Astrocyte of the spinal cord (primary cell): ENCODE data around the gene SEMA3B.

Experiments used
- DNase-seq: peaks from one replicate; pipeline ENCODE4 v3.0.0; 2011; ENCODE audit warnings: low read depth, low spot score
- H3K4me3 ChIP-seq: 2 replicates; pipeline ENCODE4 v1.5.1; 2011; ENCODE audit warnings: low read depth, mild to moderate bottlenecking, low read length, moderate library complexity
- in situ Hi-C: cut with HindIII; loops from 2 replicates; pipeline ENCODE4 v1.10.0; 2017; ENCODE audit warnings: low sequenced_read_pairs
- TF ChIP-seq, protein P1 (sequence below): IDR thresholded peaks from 2 replicates; pipeline ENCODE4 v1.5.1; 2012; ENCODE audit warnings: low read depth, mild to moderate bottlenecking, low read length, inconsistent platforms

The SEMA3B gene

DNA sequence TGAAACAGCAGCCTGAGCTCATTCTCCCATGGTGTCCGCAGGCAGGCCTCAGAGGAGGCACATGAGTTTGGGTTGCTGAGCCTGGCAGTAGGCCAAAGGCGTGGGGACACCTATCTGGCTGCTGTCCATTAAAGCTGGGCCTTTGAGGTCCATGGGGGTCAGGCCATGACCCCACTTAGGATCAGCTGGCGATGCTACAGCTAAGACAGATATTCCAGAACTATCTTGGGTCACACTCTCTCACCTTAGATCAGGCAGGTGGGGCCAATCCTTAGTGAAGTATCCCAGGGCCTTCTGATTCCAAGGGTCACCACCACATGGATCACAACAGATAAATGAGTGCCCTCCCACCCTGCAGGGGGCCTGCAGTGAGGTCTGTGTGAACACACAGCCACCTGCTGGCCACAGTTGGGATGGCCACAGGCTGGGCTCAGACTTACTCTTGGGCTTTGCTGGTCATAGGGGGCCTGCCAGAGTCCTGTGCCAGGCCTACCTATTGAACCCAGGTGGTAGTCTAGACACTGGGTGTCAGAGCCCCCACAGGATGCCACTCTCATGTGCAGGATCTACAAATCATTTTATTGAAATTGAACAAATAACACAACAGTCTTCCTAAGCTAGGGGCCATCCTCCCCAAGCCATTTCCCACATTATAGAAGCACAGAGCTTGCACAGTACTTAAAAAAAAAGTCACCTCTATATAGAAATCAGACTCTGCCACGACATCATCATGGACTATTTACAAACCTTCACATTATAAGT, 55.6 kb downstream of the SEMA3B start:
- in situ Hi-C loops = no loop called here
- TF ChIP-seq, protein P1, sequence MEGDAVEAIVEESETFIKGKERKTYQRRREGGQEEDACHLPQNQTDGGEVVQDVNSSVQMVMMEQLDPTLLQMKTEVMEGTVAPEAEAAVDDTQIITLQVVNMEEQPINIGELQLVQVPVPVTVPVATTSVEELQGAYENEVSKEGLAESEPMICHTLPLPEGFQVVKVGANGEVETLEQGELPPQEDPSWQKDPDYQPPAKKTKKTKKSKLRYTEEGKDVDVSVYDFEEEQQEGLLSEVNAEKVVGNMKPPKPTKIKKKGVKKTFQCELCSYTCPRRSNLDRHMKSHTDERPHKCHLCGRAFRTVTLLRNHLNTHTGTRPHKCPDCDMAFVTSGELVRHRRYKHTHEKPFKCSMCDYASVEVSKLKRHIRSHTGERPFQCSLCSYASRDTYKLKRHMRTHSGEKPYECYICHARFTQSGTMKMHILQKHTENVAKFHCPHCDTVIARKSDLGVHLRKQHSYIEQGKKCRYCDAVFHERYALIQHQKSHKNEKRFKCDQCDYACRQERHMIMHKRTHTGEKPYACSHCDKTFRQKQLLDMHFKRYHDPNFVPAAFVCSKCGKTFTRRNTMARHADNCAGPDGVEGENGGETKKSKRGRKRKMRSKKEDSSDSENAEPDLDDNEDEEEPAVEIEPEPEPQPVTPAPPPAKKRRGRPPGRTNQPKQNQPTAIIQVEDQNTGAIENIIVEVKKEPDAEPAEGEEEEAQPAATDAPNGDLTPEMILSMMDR = peak; percentile 94
- no peak overlapping the region for H3K4me3 ChIP-seq
- DNase-seq = peak; percentile 73

DNA sequence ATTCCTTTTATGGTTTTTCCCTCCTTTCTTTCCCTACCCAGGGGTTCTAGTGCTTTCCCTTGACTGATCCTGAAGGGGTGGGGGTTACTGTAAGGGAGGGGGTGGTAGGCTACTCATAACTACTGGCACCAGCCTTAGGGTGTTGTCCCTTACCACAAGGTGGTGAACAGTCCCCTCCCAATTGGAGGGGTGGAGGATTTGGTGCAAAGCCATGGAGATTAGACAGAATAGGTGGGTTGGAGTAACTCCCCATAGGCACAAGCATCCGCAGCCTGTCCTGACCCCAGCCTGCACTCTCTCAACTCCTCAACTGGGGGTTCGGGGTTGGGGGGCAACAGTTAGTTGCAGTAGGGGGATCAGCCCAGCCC, 56.1 kb downstream of the SEMA3B start:
- no peak for DNase-seq
- in situ Hi-C loops = no loop called here
- TF ChIP-seq, protein P1 = no peak
- no peak overlapping the region for H3K4me3 ChIP-seq

DNA sequence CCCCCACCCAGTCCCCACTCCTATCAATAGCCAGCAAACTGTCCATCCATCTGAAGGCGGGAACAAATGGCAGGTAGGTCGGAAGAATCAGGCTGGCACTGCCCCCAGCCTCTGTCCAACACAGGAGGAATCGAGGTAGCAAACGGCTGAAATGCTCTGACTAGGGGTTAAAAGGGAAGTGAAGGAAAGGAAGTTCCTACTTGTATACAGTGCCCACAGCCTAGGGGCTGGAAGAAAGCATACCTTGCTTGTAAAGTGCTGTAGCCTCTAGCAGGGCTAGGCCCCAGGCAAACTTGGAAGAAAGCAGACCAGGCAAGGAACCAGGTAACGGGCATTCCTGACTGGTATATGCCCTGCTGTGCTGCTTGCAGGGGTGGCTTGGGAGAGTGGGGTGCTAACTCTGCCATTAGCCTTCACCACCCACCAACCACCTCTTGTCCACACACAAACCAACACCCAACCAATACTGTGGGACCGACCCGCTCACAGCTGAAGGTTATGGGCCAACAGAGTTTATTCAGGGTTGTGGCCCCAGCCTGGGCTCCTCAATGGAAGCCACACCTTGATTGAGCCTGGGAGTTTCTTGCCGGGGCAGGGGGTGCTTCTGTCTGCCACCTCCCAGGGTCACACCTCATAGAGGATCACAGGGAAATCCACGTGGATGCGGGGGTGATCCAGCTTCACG, 56.7 kb downstream of the SEMA3B start:
- DNase-seq = no peak
- in situ Hi-C loops = no loop called here
- H3K4me3 ChIP-seq = no peak overlapping the region
- TF ChIP-seq, protein P1 = no peak

DNA sequence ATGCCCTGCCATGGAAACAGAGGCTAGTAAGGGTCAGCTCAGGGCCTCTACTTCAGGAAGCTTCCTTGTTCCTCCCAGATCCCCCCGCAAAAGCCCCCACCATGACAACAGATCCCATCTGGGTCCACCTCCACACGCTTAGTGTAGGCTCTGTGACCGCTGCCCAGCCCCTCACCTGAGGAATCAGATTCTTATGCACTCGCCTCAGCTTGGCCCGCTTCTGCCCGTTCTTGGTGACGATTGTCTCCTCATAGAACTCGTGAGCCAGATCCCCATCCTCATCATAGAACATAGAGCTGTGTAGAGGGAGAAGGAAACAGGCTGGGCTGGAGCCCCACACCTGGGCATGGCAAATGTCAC, 57.2 kb downstream of the SEMA3B start:
- TF ChIP-seq, protein P1 = no peak
- no peak overlapping the region for H3K4me3 ChIP-seq
- in situ Hi-C loops = no loop called here
- no peak for DNase-seq

DNA sequence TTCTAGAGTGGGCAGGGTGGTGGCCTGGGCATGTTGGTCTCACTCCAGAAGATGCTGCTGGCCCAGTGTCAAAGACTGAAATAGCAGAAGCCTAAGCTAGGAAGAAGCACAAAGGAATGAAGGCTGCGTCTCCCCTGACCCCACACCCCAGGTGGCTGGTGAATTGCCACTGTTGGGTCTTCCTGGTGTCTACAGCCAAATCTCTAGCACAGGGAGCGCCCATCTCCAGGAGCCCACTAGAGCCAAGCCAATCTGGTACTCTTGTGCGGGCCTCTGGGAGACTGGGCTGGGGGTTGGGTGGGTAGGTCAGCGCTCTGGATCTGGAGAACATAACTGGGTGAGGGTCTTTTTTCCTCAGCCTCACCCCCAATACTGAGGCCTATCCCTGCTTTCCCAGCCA, 58.2 kb downstream of the SEMA3B start:
- DNase-seq = no peak
- in situ Hi-C loops = no loop called here

More for the DNA sequence above, 58.2 kb downstream of the SEMA3B start:
- H3K4me3 ChIP-seq = peak overlapping the region; percentile 88
- TF ChIP-seq, protein P1 = no peak
